SK-N-MC (cell line): ENCODE measurements around the gene SMPD1.

ENCODE experiments used
- EZH2 ChIP-seq: fragments of 200-600 bp; sonication (generic); IDR thresholded peaks from one replicate; pipeline ENCODE4 v1.6.1; 2017; ENCODE audit warnings: antibody characterized with exemption
- FOXP2 ChIP-seq: optimal IDR thresholded peaks from 2 replicates; pipeline ENCODE3; 2011; ENCODE audit warnings: mild to moderate bottlenecking, moderate library complexity; ENCODE audit not compliant: insufficient read depth; ENCODE audit errors: extremely low read length, control extremely low read depth
- POLR2AphosphoS5 ChIP-seq: IDR thresholded peaks from 2 replicates; pipeline ENCODE4 v1.6.1; 2012; ENCODE audit warnings: mild to moderate bottlenecking, low read depth, low read length, borderline replicate concordance

DNA sequence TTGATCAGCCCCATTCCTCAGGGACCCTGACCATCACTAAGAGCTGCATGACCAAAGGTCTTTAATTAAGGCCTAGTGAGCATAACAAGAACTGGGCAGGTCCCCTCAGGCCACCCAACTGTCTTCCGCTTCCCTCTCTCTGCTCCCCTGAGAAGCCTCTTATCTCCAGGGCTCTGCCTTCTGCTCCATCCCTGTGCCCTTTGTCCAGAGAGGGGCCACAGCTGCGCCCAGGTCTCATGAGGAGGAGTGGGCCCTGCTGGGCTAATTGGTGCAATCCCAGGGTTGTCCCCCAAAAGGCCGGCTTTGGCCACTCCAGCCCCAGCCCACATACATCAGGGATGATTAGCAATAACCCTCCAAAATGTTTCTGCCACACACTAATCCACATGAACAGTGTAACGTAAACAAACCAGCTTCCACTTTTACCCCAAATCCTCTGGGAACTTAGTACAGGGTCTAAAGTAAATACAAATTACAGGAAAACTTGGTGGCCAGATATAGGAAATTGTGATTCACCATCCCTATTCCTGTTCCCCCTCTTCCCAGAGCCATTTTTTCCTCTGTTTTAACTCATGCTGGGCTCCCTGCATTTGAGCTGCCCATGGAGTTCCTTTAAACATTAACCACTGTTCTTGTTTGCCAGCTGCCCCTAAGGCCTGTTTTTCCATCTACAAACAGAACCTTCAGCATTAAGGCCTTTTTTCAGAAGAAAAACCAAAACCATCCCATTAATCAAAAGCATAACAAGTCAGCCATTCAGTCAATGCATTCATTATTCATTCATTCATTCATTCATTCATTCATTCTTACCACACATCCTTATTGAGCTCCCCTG is 35.4 kb upstream of the SMPD1 start:
- no peak for TF ChIP-seq POLR2AphosphoS5
- TF ChIP-seq EZH2: no peak
- TF ChIP-seq FOXP2: no peak
